ENCODE data around the gene FKBP15.
"Not testable (repeated sequence)": the region's sequence is repeated elsewhere in the genome, so short reads cannot be mapped to it uniquely, and the experiment has no call there.

The FKBP15 gene

DNA sequence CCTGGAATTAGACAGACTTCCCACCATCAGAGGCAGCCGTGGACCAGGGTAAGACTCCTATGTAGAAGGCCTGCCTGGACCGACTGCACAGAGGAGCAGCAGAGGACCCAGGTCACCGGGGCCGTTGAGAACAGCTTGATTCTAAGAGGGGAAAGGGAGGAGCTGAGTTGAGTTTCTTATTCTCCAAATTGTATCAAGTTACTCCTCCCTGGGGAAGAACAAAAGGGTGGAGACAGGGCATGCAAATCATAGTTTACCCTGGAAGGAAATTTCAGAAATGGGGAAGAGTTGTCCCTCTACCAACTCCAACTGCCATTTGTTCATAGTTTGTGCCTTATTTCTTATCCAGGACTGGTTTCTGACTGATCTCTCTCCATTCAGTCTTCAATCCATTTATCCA is 91.2 kb downstream of the FKBP15 start:
- peaks cover 0 to 2% of the 10 kb centered on the region in 2 donors for H3K9me3 ChIP-seq (ENCODE audit: control insufficient read depth in 2 of 2, low read length in 2 of 2)
- peaks cover 0 to 9% of the 10 kb centered on the region in 2 donors for H3K27me3 ChIP-seq (ENCODE audit: control insufficient read depth in 1 of 2, insufficient read depth in 2 of 2, low read length in 2 of 2)
- H3K4me3 ChIP-seq (ENCODE audit: low read length in 2 of 2), result no peak overlapping the region
- no peak overlapping the region for H3K27ac ChIP-seq (ENCODE audit: low read length)
- H3K9ac ChIP-seq (ENCODE audit: low read length in 2 of 2), result no peak overlapping the region
- H3K4me1 ChIP-seq (ENCODE audit: control insufficient read depth, insufficient read depth, low read length), result no peaks in the 10 kb centered on the region
- no peaks in the 10 kb centered on the region for H3K36me3 ChIP-seq (ENCODE audit: control insufficient read depth in 2 of 2, insufficient read depth in 2 of 2, low read length in 2 of 2)

DNA sequence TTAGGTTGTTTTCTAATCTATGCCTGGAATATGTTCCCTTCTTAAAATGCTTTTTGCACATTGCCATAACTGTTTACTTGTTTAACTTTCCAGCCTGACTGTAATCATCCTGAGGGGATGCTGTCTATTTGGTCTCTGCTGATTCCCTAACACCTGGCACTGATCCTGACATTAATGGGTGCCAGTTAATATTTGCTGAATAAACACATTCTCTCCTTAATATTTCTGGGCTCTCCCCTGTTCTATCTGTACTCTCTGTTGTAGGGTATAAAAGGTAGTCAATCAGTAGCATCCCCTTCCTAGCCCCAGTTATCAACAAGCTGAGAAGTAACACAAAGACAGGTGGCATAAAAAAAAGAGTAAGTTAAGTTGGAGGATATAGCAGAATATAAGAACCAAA is 91.6 kb downstream of the FKBP15 start:
- Histone ChIP-seq H3K4me1 (ENCODE audit: control insufficient read depth, insufficient read depth, low read length) (no peaks in the 10 kb centered on the region), H3K27ac (ENCODE audit: low read length) (no peak overlapping the region), H3K9ac (ENCODE audit: low read length in 2 of 2) (no peak overlapping the region), H3K27me3 (ENCODE audit: control insufficient read depth in 1 of 2, insufficient read depth in 2 of 2, low read length in 2 of 2) (peaks cover 0 to 9% of the 10 kb centered on the region in 2 donors), H3K4me3 (ENCODE audit: low read length in 2 of 2) (no peak overlapping the region), H3K36me3 (ENCODE audit: control insufficient read depth in 2 of 2, insufficient read depth in 2 of 2, low read length in 2 of 2) (no peaks in the 10 kb centered on the region), H3K9me3 (ENCODE audit: control insufficient read depth in 2 of 2, low read length in 2 of 2) (peaks cover 0 to 2% of the 10 kb centered on the region in 2 donors)

DNA sequence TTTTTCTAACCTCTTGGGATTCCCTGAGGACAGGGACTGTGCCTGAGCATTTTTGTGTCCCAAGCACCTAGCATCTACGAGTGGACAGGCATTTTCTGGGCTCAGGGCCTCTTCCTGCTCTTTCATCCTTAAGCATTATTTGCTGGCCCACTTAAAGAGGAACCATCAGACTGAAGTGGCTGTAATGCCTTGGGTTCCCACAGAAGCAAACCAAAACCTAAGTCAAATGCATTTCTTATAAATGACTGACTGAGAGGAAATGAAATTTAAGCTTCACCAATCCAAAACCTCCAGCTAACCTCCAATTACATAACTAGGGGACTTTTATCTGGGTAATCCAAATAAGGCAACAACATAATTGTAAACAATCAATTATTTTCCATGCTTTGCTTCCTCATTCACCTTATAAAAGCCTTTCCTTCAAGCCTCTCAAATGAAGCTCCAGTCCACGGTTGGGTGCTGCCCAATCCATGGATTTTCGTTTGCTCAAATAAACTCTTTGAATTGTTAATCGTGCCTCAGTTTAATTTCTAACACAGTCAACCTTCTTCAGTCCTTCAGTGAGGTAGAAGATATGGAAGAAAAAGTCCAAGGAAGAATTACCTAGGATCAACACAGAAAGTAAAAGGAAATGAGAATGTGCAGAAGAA is 95.6 kb downstream of the FKBP15 start:
- H3K4me3 ChIP-seq (ENCODE audit: low read length in 2 of 2), result no peak overlapping the region
- H3K36me3 ChIP-seq (ENCODE audit: control insufficient read depth in 2 of 2, insufficient read depth in 2 of 2, low read length in 2 of 2), result no peaks in the 10 kb centered on the region
- H3K4me1 ChIP-seq (ENCODE audit: control insufficient read depth, insufficient read depth, low read length), result no peaks in the 10 kb centered on the region
- peaks cover 0 to 4% of the 10 kb centered on the region in 2 donors for H3K27me3 ChIP-seq (ENCODE audit: control insufficient read depth in 1 of 2, insufficient read depth in 2 of 2, low read length in 2 of 2)
- H3K9ac ChIP-seq (ENCODE audit: low read length in 2 of 2), result no peak overlapping the region
- H3K27ac ChIP-seq (ENCODE audit: low read length), result no peak overlapping the region
- H3K9me3 ChIP-seq (ENCODE audit: control insufficient read depth in 2 of 2, low read length in 2 of 2), result no peaks in the 10 kb centered on the region

DNA sequence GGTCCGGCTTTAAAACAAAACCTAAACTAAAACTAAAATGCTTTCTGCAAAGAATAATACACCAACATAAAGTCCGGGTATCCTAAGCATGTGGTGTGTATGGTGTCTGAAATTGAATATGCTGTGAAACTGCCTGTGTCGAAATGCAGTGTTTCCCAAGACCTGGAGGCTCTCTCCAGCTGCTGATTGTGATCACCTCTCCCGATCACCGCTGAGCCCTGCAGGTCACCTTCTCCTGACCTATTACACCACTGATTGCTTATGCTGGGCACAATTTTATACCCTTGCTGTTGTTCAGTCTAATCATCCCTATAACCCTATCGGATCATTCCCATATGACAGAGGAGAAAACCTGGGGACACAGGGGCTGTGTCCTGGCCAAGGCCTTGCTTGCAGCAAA is 102.2 kb downstream of the FKBP15 start:
- not testable (repeated sequence) for H3K9me3 ChIP-seq (ENCODE audit: control insufficient read depth in 2 of 2, low read length in 2 of 2); H3K27me3 ChIP-seq (ENCODE audit: control insufficient read depth in 1 of 2, insufficient read depth in 2 of 2, low read length in 2 of 2); H3K4me1 ChIP-seq (ENCODE audit: control insufficient read depth, insufficient read depth, low read length); H3K27ac ChIP-seq (ENCODE audit: low read length); H3K4me3 ChIP-seq (ENCODE audit: low read length in 2 of 2); H3K36me3 ChIP-seq (ENCODE audit: control insufficient read depth in 2 of 2, insufficient read depth in 2 of 2, low read length in 2 of 2); H3K9ac ChIP-seq (ENCODE audit: low read length in 2 of 2)
